Hypothalamus (tissue), 51 donors: Measurements from ENCODE around the gene NFASC.

Experiments used
- DNase-seq, 51 donors: peaks; one replicate each; lab custom pipeline; 2025; lab: John Stamatoyannopoulos, UW

The NFASC gene

DNA sequence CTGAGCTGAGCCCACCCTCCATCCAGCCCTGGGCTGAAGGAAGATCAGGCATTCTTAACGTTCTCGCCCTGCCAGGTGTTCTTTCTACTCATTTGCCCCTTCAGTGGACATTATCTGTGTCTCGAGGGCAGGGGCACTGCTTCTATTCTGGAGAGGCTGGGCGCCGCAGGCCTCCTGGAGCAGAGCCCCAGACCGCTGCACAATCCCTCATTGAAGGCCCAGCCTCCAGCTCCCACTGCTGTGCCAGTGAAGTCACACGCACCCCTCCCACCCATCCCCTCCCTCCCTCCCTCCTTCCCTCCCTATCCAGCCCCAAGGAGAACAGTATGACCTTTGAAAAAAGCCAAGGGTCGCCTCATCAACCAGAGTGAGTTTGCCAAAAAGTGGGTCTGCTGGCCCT is 76.7 kb downstream of the NFASC start:
- peak in 19 of 51 donors; percentile 10 to 63 (median 36) for DNase-seq

DNA sequence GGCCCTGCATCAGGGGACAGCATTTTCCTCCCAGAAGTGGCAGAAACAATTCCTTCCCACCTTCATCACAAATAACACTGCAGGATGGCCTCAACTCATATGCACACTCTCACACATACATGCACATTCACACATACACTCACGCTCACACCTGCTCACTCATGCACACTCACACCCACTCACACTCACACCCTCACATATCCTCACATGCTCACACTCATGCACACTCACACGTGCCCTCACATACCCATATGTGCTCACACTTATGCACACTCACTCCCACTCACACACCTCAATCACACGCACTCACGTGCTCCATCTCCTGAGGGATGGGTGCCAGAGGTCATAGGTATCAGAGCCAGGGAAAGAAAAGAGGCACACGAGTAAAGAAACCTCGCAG is 77.1 kb downstream of the NFASC start:
- DNase-seq: no peak

DNA sequence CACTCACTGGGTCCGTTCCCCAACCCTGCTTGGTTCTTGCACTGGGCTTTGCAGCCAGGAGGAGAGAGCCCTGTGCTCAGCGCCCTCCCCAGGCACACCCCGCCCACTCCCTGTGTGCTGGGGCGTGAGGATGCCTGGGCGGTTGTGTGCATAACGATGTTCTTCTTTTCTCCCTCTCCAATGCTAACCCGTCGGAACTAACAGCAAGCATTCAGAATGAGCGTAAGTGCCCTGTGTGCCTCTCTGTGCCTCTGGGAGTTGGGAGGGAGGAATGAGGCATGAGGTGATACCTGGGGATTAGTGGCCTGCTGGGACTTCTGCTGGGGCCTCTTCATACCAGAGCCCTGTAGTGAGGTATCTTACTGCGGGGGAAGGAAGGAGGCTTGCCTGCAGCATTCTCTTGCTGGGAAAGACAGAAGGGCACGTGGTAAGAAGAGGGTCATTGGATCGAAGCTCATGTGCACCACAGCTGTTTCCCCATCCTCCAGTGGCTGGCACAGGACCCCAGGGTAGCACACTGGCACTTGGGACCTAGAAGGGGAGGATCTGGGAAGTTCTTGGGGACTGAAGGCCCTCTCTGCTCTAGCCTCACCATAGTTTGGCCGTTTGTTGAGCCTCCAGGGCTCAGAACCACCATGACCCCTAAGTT is 79.8 kb downstream of the NFASC start:
- no peak for DNase-seq

DNA sequence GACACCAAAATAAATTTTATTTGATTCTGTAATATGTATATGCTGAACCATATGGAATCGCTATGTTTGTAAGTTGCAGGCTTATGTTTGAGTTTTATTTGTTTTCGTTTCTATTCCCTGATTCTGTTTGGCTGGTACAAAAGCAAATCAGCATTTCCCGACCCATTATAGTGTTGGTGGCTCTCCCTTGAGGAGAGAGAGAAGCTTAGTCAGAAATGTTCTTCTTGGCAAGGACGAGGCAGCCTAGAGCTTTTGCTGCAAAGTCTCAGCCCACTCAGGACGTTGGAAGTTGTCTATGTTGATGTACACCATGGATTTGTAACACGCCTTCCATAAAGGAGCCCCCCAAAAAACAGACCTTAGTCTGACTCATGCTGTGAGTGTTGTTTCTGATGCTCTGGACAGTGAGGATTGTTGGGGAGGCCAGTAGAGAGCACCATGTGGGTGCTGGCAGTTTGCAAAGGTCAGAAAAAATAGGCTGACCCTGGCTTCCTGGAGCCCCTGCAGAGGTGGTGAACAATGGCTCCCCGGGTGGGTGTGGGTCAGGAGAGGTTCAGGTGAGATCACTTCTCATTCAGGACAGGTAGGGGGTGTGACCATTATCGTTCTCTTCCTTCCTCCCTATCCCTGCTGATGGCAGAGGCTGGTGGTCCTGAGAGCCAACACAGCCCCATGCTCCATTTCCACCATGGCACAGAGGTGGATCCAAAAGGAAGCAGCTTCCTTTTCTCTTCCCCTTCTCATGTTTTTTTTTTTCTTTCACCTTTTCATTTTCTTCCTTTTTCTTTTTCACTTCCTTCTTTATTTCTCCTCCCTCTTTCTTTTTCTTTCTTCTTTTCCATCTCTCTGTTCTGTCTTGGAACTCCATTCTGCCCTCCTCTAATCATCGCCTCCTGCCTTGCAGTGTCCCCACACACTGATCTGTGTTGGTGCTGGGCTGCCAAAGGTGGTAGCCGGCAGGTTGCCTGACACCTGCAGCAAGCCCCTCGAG is 88.0 kb downstream of the NFASC start:
- DNase-seq: peak in 2 of 51 donors; percentile 17 to 34

DNA sequence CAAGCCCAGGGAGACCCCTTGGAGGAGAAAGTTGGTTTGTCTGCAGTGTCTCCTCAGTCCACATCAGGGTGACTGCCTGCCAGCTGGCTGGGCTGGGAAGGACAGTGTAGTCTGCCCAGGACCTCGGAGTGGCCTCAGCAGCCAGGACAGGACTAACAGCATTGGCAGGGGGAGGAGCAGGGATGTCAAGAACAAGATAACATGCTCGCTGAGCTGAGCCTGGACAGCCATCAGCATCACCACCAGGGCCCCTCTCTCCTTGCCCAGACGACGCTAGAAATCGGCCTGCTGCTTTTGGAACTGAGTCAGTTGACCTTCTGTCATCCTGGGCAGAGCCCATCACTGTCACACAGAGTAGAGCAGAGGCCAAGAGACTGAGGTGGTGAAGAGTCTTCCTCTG is 88.7 kb downstream of the NFASC start:
- peak in 1 of 51 donors; percentile 31 for DNase-seq

DNA sequence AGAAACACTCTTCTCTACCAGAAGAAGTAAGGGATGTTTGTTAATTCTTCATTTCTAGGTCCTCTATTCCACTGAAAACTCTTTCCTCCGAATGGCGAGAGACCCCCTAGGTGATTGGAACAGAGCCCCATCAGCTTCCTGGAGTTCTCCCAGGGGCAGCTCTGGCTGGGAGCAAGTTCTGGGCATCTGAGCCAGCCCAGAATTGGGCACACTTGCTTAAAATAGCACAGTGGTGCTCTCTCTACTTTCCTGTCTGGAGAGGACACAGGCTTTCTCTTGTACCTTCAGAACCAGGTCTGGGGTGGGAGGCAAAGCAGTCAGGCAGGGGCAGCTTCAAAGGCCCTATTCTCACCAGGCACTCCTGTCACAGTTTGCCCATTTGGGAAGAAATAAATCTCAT is 89.2 kb downstream of the NFASC start:
- DNase-seq: no peak

DNA sequence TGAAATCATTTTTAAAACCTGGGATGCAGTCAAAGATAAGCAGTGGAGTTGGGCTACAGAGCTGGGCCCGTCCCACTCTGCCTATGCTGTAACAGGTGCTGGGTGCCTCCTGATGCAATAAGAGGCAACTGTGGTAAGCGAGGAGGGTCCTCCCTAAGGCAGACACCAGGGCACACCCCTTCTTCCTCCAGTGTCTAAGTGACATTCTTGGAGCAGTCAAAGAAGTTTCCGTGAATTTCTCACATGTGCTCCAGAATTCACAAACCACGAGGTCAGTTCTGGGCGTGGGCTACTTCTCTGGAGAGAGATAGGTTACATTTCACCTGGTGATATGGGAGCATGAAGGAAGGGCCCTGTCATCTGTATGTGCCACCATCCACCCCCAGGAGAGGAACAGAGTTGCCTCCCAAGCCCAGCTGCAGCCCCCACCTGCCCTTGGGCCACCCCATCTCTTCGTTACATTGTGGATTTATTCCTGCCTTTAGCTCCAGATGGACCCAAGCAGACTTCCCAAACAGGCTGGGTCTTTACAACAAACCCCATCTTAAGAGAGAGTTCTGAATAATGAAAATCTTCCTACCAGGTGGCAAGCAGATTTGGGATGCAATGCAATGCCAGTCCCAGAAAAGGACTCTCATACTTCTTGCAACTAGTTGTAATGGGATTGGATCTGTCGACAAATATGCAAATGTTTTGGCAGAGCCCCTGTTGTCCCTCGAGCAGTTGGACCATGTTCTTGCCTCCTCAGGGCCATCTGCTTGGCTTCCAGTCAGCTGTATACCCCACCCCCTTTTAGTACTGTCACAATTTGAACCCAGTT is 89.9 kb downstream of the NFASC start:
- no peak for DNase-seq

DNA sequence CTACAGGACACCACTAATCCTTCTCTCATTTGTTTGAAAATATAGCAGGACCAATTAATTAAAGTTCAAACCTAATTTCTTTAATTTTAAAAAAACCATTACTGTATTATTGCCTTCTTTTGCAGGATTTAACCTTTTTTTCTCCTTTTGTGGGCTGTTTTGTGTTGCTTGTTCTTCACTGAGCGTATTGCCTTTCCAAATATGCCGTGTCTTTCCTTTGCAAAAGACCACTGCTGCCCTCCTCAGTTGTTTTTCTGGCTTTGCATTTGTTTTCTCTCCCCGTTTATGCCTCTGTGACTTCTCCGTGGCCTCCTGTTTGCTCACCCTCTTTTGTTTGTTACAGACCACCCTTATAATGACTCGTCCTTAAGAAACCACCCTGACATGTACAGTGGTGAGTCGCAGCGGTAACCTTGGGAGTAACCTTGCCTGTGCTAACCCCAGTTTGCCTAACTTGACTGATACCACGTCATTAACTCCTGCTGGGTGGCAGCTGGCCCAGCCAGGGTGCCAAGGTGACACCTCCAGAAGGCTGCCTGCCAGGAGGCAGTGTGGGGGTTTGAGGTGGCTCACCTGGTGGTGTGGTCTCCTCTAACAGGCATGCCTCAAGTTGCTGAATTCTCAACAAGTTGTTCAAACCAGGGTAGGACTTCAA is 91.2 kb downstream of the NFASC start:
- DNase-seq: no peak

DNA sequence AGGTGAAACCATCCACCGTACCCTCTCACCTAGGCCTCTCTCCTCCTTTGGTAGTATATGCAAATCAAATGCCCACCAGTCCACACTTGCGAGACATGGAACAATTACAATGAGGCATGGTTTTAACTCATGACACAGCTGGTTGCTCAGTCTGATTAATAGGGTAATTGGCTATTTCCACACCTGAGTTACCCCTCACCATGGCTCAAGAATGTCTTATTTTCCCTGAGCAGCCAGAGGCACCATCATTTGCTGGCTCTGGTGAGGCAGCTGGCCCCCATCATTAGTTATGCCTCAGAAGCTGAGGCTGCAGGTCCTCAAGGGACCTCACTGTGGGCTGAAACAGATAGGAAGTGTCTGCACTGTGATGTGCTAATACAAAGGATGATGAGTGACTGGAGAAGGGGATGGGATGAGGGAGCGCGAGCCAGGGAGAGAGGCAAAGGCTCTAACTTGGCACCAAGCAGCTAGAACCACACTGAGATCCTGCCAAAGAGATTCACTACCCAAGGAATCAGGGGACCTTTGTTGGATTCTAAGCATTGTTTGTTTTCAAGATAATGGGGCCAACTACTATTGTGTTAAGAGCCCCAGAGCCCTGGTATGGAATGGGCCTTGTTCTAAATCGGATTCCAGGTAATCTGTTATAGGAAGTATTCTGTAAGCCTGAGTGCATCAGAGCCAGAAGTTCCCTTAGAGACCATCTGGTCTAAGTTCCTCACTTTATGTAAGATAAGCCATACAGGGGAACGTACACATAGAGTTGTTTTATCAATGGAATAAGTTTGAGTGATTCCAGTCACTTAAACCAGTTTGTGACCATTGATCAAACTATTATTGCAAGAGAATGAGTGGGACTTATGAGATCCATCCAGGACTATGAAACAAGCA is 92.3 kb downstream of the NFASC start:
- no peak for DNase-seq

DNA sequence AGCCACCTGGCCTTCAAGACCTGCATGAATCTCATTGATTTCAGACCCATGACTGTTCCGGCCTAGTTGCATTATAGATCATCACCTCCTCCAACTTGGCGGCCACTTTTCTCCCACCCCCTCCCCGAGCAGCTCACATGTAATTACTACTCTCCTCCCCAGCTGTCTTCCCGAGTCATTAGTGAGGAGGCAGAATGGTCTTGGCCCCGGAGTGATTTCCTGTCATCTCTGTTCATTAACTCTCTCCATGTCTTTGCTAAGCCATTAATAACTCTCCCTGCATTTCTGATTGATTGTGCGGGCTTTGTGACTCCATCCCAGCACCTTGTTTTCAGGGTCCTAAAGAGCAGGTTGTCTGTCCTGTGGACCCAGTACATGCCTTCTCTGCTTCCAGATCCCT is 96.8 kb downstream of the NFASC start:
- no peak for DNase-seq

DNA sequence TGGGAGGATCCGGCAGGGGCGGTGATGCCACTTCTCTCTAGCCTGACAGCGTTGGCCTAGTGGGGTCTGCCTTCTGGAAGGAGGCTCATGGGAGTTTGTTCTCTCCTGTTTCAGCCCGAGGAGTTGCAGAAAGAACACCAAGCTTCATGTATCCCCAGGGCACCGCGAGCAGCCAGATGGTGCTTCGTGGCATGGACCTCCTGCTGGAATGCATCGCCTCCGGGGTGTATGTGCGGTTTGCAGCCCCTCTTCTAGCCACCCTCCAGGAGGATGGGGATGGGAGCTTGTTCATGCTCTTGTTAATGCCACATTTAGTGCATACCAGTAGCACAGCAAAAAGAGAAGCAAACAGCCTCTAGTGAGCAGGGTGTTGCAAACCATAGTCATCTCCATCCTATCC is 97.5 kb downstream of the NFASC start:
- DNase-seq: no peak

DNA sequence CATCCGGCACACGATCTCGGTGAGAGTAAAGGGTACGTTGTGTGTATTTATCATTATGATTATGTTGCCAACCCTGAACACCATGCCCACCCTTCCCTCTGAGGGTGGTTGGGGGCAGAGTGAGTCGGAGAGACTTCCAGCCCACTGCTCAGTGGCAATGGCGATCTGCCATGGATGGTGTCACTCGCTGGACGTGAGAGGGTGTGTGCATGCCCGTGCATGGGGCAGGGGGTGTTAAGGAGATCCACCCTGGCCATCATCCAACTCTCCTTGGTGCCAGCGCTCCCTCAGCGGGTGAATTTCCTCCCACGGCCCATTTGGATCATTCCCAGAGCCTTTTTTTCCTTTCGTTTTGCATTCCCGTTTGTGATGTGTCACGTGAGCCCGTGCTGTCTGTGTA is 98.3 kb downstream of the NFASC start:
- peak in 1 of 51 donors; percentile 23 for DNase-seq

DNA sequence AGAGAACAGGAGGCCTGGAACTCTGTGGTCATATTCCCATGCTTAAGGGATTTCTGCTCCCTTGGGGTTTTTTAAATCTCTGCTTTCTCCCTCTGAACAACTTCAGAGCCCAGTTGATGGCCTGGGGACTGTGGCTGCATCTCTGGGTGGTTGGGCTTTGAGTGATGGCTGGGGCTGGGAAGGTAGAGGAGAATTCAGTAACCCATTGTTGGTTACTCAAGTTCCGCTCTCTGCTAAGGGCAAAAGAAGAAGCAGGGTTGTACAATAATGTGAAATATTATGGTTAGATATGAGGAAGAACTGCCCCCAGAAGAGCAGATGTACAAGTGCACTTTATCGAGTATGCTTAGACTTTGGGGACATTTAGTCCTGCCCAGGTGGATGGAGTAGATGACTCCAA is 100.3 kb downstream of the NFASC start:
- DNase-seq: no peak

DNA sequence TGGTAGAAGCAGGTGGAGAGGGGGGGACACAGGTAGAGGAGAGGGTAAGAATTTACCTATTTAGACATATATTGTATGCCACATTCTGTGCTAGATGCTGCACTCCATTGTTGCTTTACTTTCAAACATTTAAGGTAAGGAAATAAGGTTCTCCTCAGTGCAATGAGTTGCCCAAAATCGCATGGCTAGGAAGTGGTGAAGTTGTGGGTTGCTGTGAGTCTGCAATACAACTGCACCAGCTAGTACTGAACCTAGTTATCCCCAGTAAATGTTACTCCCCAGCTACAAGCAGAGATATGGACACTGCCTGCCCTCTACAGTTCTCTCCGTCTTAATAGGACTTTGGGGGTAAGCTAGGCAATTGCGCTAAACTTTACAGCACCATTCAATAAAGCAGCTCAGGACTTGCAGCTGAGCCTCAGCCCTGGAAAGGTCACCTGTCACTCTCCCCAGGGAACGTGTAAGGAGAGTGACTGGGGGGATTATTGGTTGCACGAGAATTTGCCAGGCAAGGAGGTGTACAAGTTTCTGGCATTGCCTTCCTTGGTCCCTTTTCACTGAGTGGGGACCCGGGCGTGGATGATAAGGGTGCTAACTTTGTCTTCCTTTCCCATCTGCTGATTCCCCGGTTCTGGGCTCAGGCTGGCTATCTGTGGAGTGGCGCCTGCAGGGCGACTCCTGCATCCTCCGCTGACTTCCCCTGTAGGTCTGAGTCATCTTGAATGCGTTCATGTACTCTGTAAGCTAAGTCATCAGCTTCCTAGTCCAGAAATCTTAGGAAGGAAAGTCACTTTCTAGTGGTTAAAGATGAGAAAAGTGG is 101.1 kb downstream of the NFASC start:
- DNase-seq: no peak

DNA sequence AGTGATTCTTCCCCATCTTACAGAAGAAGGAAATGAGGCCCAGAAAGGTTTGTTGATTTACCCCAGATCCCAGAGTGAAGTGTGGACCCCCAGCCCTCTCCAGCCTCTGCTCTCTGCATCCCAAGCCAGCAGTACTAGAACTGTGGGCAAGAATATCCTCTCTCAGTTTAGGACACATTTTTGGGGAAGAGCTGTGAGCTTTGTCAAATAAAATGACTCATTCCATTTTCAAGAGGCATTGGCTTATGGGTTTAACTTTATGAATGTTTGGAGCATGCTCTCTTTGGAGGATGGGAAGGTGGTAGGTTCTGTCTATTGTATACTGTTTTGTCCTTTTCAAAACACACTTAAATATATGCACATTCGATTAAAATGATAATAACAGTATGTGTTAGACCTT is 101.8 kb downstream of the NFASC start:
- no peak for DNase-seq

DNA sequence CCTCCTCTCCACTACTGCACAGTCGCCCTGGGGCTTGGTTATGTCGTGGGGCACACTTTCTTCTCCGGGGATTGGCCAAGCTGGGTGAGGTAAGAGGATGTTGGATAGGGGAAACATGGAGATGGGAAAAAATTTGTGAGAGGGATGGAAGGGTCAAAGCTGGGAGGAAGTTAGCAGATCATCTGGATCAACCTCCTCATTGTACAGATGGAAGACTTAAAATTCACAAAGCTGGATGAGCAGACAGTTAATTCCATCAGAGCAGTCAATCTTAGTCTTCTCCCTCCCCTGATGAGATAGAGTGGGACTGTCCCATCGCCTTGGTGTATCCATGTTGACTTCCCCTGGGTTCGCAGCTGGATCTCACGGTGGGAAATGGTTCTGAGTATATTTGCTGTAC is 102.8 kb downstream of the NFASC start:
- DNase-seq: no peak

DNA sequence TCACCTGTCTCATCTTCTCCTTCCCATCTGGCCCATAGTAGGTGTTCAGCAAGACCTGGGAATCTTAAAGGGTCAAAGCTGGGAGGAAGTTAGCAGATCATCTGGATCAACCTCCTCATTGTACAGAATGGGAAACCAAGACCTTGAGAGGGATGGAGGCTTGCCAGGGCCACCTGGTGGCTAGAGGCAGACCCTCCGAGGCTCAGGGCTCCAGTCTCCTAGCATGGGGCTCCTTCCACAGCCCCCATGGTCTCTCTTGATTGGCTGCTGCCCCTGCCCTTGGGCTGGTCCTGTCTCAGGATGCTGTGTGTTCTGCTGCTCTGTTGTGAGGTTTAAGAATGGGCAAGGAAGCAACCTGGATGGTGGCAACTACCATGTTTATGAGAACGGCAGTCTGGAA is 103.7 kb downstream of the NFASC start:
- no peak for DNase-seq

DNA sequence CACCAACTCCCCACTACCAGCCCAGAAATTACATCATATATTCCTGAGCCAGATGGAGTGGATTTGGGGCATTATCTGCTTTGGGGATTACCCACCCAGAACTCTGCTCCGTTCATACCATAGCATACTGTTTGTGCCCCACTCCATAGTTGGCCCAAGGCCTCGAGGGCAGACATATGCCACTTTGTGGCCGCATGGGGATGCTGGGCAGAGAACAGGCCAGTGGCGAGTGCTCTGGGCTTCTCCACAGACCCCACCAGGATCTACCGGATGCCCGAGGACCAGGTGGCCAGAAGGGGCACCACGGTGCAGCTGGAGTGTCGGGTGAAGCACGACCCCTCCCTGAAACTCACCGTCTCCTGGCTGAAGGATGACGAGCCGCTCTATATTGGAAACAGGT is 104.4 kb downstream of the NFASC start:
- no peak for DNase-seq
